IMR-90 (cell line): ENCODE results near the gene DNAJC4. TPM values are rescaled to one million over a fixed set of nuclear protein-coding genes. Genes with fewer than 3 reads are reported as not detected.

Source experiments
- ATAC-seq: fragments of 200-7000 bp; cut with Tn5 transposase; 2 replicates; pipeline ENCODE4 v1.9.1; 2020; ENCODE audit warnings: low read depth, mild to moderate bottlenecking, moderate library complexity
- BruUV-seq: library from RNA; stranded (reverse); fragments of 400-500 nt; replicated peaks from 2 replicates; lab custom pipeline; 2021; lab: Mats Ljungman, UMichigan
- CTCF ChIA-PET: fragments of 300-600 bp; formaldehyde crosslinking; extraction: SDS; loops from one replicate; lab custom pipeline; 2021; ENCODE audit warnings: antibody characterized with exemption; lab: Yijun Ruan, JAX
- POLR2A ChIA-PET: fragments of 300-600 bp; sonication (Branson Sonifier 250); formaldehyde crosslinking; loops from one replicate; lab custom pipeline; 2022; ENCODE audit warnings: antibody characterized with exemption; ENCODE audit not compliant: unreplicated experiment; lab: Charles Lee
- DNase-seq: peaks from one replicate; pipeline ENCODE4 v3.0.0; 2013
- H2AFZ ChIP-seq: replicated peaks from 2 replicates; pipeline ENCODE3; 2013; ENCODE audit warnings: low read length, mild to moderate bottlenecking; ENCODE audit not compliant: poor library complexity
- H2AK5ac ChIP-seq: 2 replicates; pipeline ENCODE4 v1.6.1; 2013; ENCODE audit warnings: low read depth, low read length, inconsistent platforms
- H2AK9ac ChIP-seq: replicated peaks from 2 replicates; pipeline ENCODE3; 2013; ENCODE audit warnings: mild to moderate bottlenecking, low read depth, low read length, moderate library complexity; ENCODE audit not compliant: poor library complexity
- H2BK120ac ChIP-seq: 2 replicates; pipeline ENCODE4 v1.6.1; 2013; ENCODE audit warnings: low read depth, low read length, inconsistent platforms
- H2BK15ac ChIP-seq: 3 replicates; pipeline ENCODE4 v1.6.1; 2013; ENCODE audit warnings: low read depth, low read length, inconsistent platforms
- H2BK20ac ChIP-seq: 2 replicates; pipeline ENCODE4 v1.6.1; 2013; ENCODE audit warnings: low read depth, mild to moderate bottlenecking, inconsistent platforms, low read length, moderate library complexity
- H2BK5ac ChIP-seq: 2 replicates; pipeline ENCODE4 v1.6.1; 2013; ENCODE audit warnings: mild to moderate bottlenecking, low read depth, low read length, inconsistent platforms; ENCODE audit not compliant: poor library complexity, severe bottlenecking
- H3K14ac ChIP-seq: replicated peaks from 2 replicates; pipeline ENCODE4 v1.6.1; 2013; ENCODE audit warnings: low read depth, low read length, inconsistent platforms
- H3K18ac ChIP-seq: 2 replicates; pipeline ENCODE4 v1.6.1; 2013; ENCODE audit warnings: low read depth, low read length, control low read depth
- H3K23ac ChIP-seq: 2 replicates; pipeline ENCODE4 v1.6.1; 2013; ENCODE audit warnings: low read depth, low read length, inconsistent platforms
- H3K27ac ChIP-seq: 2 replicates; pipeline ENCODE4 v1.5.1; 2013; ENCODE audit warnings: mild to moderate bottlenecking, control low read depth, low read length; ENCODE audit not compliant: insufficient read depth
- H3K27me3 ChIP-seq: 2 replicates; pipeline ENCODE4 v1.6.1; 2013; ENCODE audit warnings: low read length; ENCODE audit not compliant: control insufficient read depth, insufficient read depth
- H3K36me3 ChIP-seq: 2 replicates; pipeline ENCODE4 v1.6.1; 2013; ENCODE audit warnings: low read length, mixed read lengths; ENCODE audit not compliant: control insufficient read depth, insufficient read depth
- H3K4ac ChIP-seq: 2 replicates; pipeline ENCODE4 v1.6.1; 2013; ENCODE audit warnings: low read depth, low read length, inconsistent platforms
- H3K4me1 ChIP-seq: 2 replicates; pipeline ENCODE4 v1.6.1; 2013; ENCODE audit warnings: low read length, mixed read lengths; ENCODE audit not compliant: control insufficient read depth, insufficient read depth
- H3K4me2 ChIP-seq: 2 replicates; pipeline ENCODE4 v1.6.1; 2013; ENCODE audit warnings: low read depth, mild to moderate bottlenecking, control low read depth, low read length, moderate library complexity
- H3K4me3 ChIP-seq: 2 replicates; pipeline ENCODE4 v1.5.1; 2013; ENCODE audit warnings: low read depth, mild to moderate bottlenecking, control low read depth, low read length, moderate library complexity; ENCODE audit not compliant: insufficient read depth
- H3K56ac ChIP-seq: 2 replicates; pipeline ENCODE4 v1.6.1; 2013; ENCODE audit warnings: low read length, inconsistent platforms; ENCODE audit not compliant: insufficient read depth; ENCODE audit errors: extremely low read depth
- H3K79me1 ChIP-seq, 2 experiments: 2 replicates each; pipeline ENCODE4 v1.6.1; 2013; ENCODE audit warnings: low read length in 2 of 2, inconsistent platforms in 1 of 2, low read depth in 1 of 2
- H3K9ac ChIP-seq: 2 replicates; pipeline ENCODE4 v1.6.1; 2013; ENCODE audit warnings: low read depth, low read length, control low read depth
- H3K9me1 ChIP-seq: 2 replicates; pipeline ENCODE4 v1.6.1; 2013; ENCODE audit warnings: low read length, inconsistent platforms; ENCODE audit not compliant: insufficient read depth
- H3K9me3 ChIP-seq: 2 replicates; pipeline ENCODE4 v1.6.1; 2013; ENCODE audit warnings: low read length; ENCODE audit not compliant: control insufficient read depth, insufficient read depth
- H4K20me1 ChIP-seq: 2 replicates; pipeline ENCODE4 v1.6.1; 2013; ENCODE audit warnings: low read length, inconsistent platforms; ENCODE audit not compliant: insufficient read depth
- H4K5ac ChIP-seq: 2 replicates; pipeline ENCODE4 v1.6.1; 2013; ENCODE audit warnings: mild to moderate bottlenecking, low read depth, low read length, control low read depth
- H4K8ac ChIP-seq, 2 experiments: 2 replicates each; pipeline ENCODE4 v1.6.1; 2013; ENCODE audit warnings: low read depth in 2 of 2, low read length in 2 of 2, control low read depth in 1 of 2, inconsistent platforms in 1 of 2
- H4K91ac ChIP-seq: 2 replicates; pipeline ENCODE4 v1.6.1; 2013; ENCODE audit warnings: low read depth, low read length, inconsistent platforms; ENCODE audit not compliant: insufficient read depth
- BHLHE40 ChIP-seq: fragments of 150-350 bp; IDR thresholded peaks from 2 replicates; pipeline ENCODE4 v1.6.1; 2016; ENCODE audit warnings: mild to moderate bottlenecking, low read depth, low read length
- CTCF ChIP-seq: conservative IDR thresholded peaks from 2 replicates; pipeline ENCODE4 v1.5.1; 2012; ENCODE audit warnings: mild to moderate bottlenecking, low read depth, low read length, improper control_type of control experiment
- RCOR1 ChIP-seq: IDR thresholded peaks from 2 replicates; pipeline ENCODE4 v1.6.1; 2012; ENCODE audit warnings: mild to moderate bottlenecking, low read length, improper control_type of control experiment; ENCODE audit not compliant: insufficient replicate concordance
- WGBS, 2 experiments: methylation state at CpG; one replicate each; pipeline versions ENCODE4 v1.1.5 to v1.1.7; 2013; ENCODE audit warnings: missing lambda C conversion rate in 2 of 2; ENCODE audit not compliant: insufficient read length in 1 of 2; ENCODE audit errors: extremely low coverage in 2 of 2; 5-methylcytosine and 5-hydroxymethylcytosine counted together
- dilution Hi-C: fragments of 300-500 bp; cut with HindIII; formaldehyde crosslinking; loops from one replicate; pipeline ENCODE4 v1.14.3; 2018; ENCODE audit warnings: low sequenced_read_pairs; ENCODE audit not compliant: unreplicated experiment
- in situ Hi-C: fragments of 300-500 bp; cut with MboI; formaldehyde crosslinking; loops from 3 replicates; pipeline ENCODE4 v1.14.3; 2019; ENCODE audit warnings: low sequenced_read_pairs, inconsistent platforms, mixed read lengths
- intact Hi-C: fragments of 100-400 bp; cut with micrococcal nuclease; formaldehyde crosslinking; loops from 2 replicates; pipeline ENCODE4 v1.10.0; 2022
- polyA plus RNA-seq, 3 experiments: library from polyadenylated mRNA; depleted of rRNA; stranded (reverse); fragments of >200 nt; gene quantifications; 2 replicates each; pipeline ENCODE4 v1.2.3, GENCODE V29; 2012; ENCODE audit warnings: low replicate concordance in 1 of 3
- total RNA-seq: library from RNA; depleted of rRNA; stranded (reverse); fragments of >200 nt; gene quantifications from 2 replicates; pipeline ENCODE4 v1.2.3, GENCODE V29; 2012

Gene DNAJC4
- total and polyA plus RNA-seq, 2 of the 4 experiments (the other 2 are of a cell fraction), result 2.2 to 22.8 TPM

- Histone ChIP-seq H3K18ac (peak overlapping the region; percentile 68), H2AK5ac (peak overlapping the region; percentile 89), H4K20me1 (peaks cover 5% of the 10 kb centered on the region; the same call in 1 of the 2 replicates), H4K8ac (peak overlapping the region; percentile 33 to 59; a peak in 3 of 4 replicates), H3K27ac (peak overlapping the region; percentile 88), H2BK120ac (no peak overlapping the region), H3K27me3 (no peaks in the 10 kb centered on the region), H2AK9ac (peak overlapping the region; percentile 100), H3K36me3 (peaks cover 17% of the 10 kb centered on the region), H3K4me3 (peak overlapping the region; percentile 98), H3K23ac (peak overlapping the region; percentile 94), H3K14ac (peak overlapping the region; percentile 97), H2BK5ac (peak overlapping the region; percentile 77), H3K56ac (peak overlapping the region; percentile 82; the same call in 1 of the 2 replicates), H4K91ac (peak overlapping the region; percentile 91), H2BK20ac (no peak overlapping the region), H3K4ac (peak overlapping the region; percentile 96), H3K4me2 (peak overlapping the region; percentile 100), H3K9ac (peak overlapping the region; percentile 97), H2BK15ac (no peak overlapping the region), H3K79me1 (peaks cover 8 to 54% of the 10 kb centered on the region in 2 experiments), H2AFZ (peak overlapping the region; percentile 87), H3K9me1 (no peaks in the 10 kb centered on the region), H3K4me1 (peaks cover 10% of the 10 kb centered on the region), H4K5ac (peak overlapping the region; percentile 92), H3K9me3 (no peaks in the 10 kb centered on the region)
- intact Hi-C loops (loop anchor here (1.0 kb wide), 1 partner anchor 33 kb away; the partner anchor contains the start of gene GPR137), dilution Hi-C loops (no loop called here), in situ Hi-C loops (no loop called here)
- TF ChIP-seq RCOR1 (no peak), BHLHE40 (no peak), CTCF (peak; percentile 35; the same call in 1 of the 2 replicates)
- DNase-seq (no peak), ATAC-seq (peak; percentile 44; the same call in 1 of the 2 replicates)
- POLR2A ChIA-PET, result interaction anchor here (0.7 kb wide), 1 partner anchor 12 kb away, joined by 3 read pairs; no protein-coding TSS in a partner anchor
- no TSS peak for BruUV-seq
- CTCF ChIA-PET, result interaction anchor here (0.7 to 1.7 kb wide), 6 partner anchors 8 to 552 kb away, joined by 3 to 6 read pairs (median 4); no protein-coding TSS in a partner anchor
- WGBS, 2 experiments, result 0% methylated on average over 5 of the region's 23 CpGs; no CpG with 5 or more reads in 1 of the 2 experiments
Observed at GRCh38 chr11:64252003-64252872, 21.9 kb downstream of the DNAJC4 start.
